IMR-90 (cell line): ENCODE results near the gene SEMA4D. TPM values are rescaled to one million over a fixed set of nuclear protein-coding genes. Genes with fewer than 3 reads are reported as not detected.

Source experiments
- ATAC-seq: fragments of 200-7000 bp; cut with Tn5 transposase; 2 replicates; pipeline ENCODE4 v1.9.1; 2020; ENCODE audit warnings: low read depth, mild to moderate bottlenecking, moderate library complexity
- BruUV-seq: library from RNA; stranded (reverse); fragments of 400-500 nt; replicated peaks from 2 replicates; lab custom pipeline; 2021; lab: Mats Ljungman, UMichigan
- CTCF ChIA-PET: fragments of 300-600 bp; formaldehyde crosslinking; extraction: SDS; loops from one replicate; lab custom pipeline; 2021; ENCODE audit warnings: antibody characterized with exemption; lab: Yijun Ruan, JAX
- POLR2A ChIA-PET: fragments of 300-600 bp; sonication (Branson Sonifier 250); formaldehyde crosslinking; loops from one replicate; lab custom pipeline; 2022; ENCODE audit warnings: antibody characterized with exemption; ENCODE audit not compliant: unreplicated experiment; lab: Charles Lee
- DNase-seq: peaks from one replicate; pipeline ENCODE4 v3.0.0; 2013
- H2AFZ ChIP-seq: replicated peaks from 2 replicates; pipeline ENCODE3; 2013; ENCODE audit warnings: low read length, mild to moderate bottlenecking; ENCODE audit not compliant: poor library complexity
- H2AK5ac ChIP-seq: 2 replicates; pipeline ENCODE4 v1.6.1; 2013; ENCODE audit warnings: low read depth, low read length, inconsistent platforms
- H2AK9ac ChIP-seq: replicated peaks from 2 replicates; pipeline ENCODE3; 2013; ENCODE audit warnings: mild to moderate bottlenecking, low read depth, low read length, moderate library complexity; ENCODE audit not compliant: poor library complexity
- H2BK120ac ChIP-seq: 2 replicates; pipeline ENCODE4 v1.6.1; 2013; ENCODE audit warnings: low read depth, low read length, inconsistent platforms
- H2BK15ac ChIP-seq: 3 replicates; pipeline ENCODE4 v1.6.1; 2013; ENCODE audit warnings: low read depth, low read length, inconsistent platforms
- H2BK20ac ChIP-seq: 2 replicates; pipeline ENCODE4 v1.6.1; 2013; ENCODE audit warnings: low read depth, mild to moderate bottlenecking, inconsistent platforms, low read length, moderate library complexity
- H2BK5ac ChIP-seq: 2 replicates; pipeline ENCODE4 v1.6.1; 2013; ENCODE audit warnings: mild to moderate bottlenecking, low read depth, low read length, inconsistent platforms; ENCODE audit not compliant: poor library complexity, severe bottlenecking
- H3K14ac ChIP-seq: replicated peaks from 2 replicates; pipeline ENCODE4 v1.6.1; 2013; ENCODE audit warnings: low read depth, low read length, inconsistent platforms
- H3K18ac ChIP-seq: 2 replicates; pipeline ENCODE4 v1.6.1; 2013; ENCODE audit warnings: low read depth, low read length, control low read depth
- H3K23ac ChIP-seq: 2 replicates; pipeline ENCODE4 v1.6.1; 2013; ENCODE audit warnings: low read depth, low read length, inconsistent platforms
- H3K27ac ChIP-seq: 2 replicates; pipeline ENCODE4 v1.5.1; 2013; ENCODE audit warnings: mild to moderate bottlenecking, control low read depth, low read length; ENCODE audit not compliant: insufficient read depth
- H3K27me3 ChIP-seq: 2 replicates; pipeline ENCODE4 v1.6.1; 2013; ENCODE audit warnings: low read length; ENCODE audit not compliant: control insufficient read depth, insufficient read depth
- H3K36me3 ChIP-seq: 2 replicates; pipeline ENCODE4 v1.6.1; 2013; ENCODE audit warnings: low read length, mixed read lengths; ENCODE audit not compliant: control insufficient read depth, insufficient read depth
- H3K4ac ChIP-seq: 2 replicates; pipeline ENCODE4 v1.6.1; 2013; ENCODE audit warnings: low read depth, low read length, inconsistent platforms
- H3K4me1 ChIP-seq: 2 replicates; pipeline ENCODE4 v1.6.1; 2013; ENCODE audit warnings: low read length, mixed read lengths; ENCODE audit not compliant: control insufficient read depth, insufficient read depth
- H3K4me2 ChIP-seq: 2 replicates; pipeline ENCODE4 v1.6.1; 2013; ENCODE audit warnings: low read depth, mild to moderate bottlenecking, control low read depth, low read length, moderate library complexity
- H3K4me3 ChIP-seq: 2 replicates; pipeline ENCODE4 v1.5.1; 2013; ENCODE audit warnings: low read depth, mild to moderate bottlenecking, control low read depth, low read length, moderate library complexity; ENCODE audit not compliant: insufficient read depth
- H3K56ac ChIP-seq: 2 replicates; pipeline ENCODE4 v1.6.1; 2013; ENCODE audit warnings: low read length, inconsistent platforms; ENCODE audit not compliant: insufficient read depth; ENCODE audit errors: extremely low read depth
- H3K79me1 ChIP-seq, 2 experiments: 2 replicates each; pipeline ENCODE4 v1.6.1; 2013; ENCODE audit warnings: low read length in 2 of 2, inconsistent platforms in 1 of 2, low read depth in 1 of 2
- H3K9ac ChIP-seq: 2 replicates; pipeline ENCODE4 v1.6.1; 2013; ENCODE audit warnings: low read depth, low read length, control low read depth
- H3K9me1 ChIP-seq: 2 replicates; pipeline ENCODE4 v1.6.1; 2013; ENCODE audit warnings: low read length, inconsistent platforms; ENCODE audit not compliant: insufficient read depth
- H3K9me3 ChIP-seq: 2 replicates; pipeline ENCODE4 v1.6.1; 2013; ENCODE audit warnings: low read length; ENCODE audit not compliant: control insufficient read depth, insufficient read depth
- H4K20me1 ChIP-seq: 2 replicates; pipeline ENCODE4 v1.6.1; 2013; ENCODE audit warnings: low read length, inconsistent platforms; ENCODE audit not compliant: insufficient read depth
- H4K5ac ChIP-seq: 2 replicates; pipeline ENCODE4 v1.6.1; 2013; ENCODE audit warnings: mild to moderate bottlenecking, low read depth, low read length, control low read depth
- H4K8ac ChIP-seq, 2 experiments: 2 replicates each; pipeline ENCODE4 v1.6.1; 2013; ENCODE audit warnings: low read depth in 2 of 2, low read length in 2 of 2, control low read depth in 1 of 2, inconsistent platforms in 1 of 2
- H4K91ac ChIP-seq: 2 replicates; pipeline ENCODE4 v1.6.1; 2013; ENCODE audit warnings: low read depth, low read length, inconsistent platforms; ENCODE audit not compliant: insufficient read depth
- BHLHE40 ChIP-seq: fragments of 150-350 bp; IDR thresholded peaks from 2 replicates; pipeline ENCODE4 v1.6.1; 2016; ENCODE audit warnings: mild to moderate bottlenecking, low read depth, low read length
- CEBPB ChIP-seq: IDR thresholded peaks from 2 replicates; pipeline ENCODE4 v1.6.1; 2012; ENCODE audit warnings: low read depth, low read length, improper control_type of control experiment
- CHD1 ChIP-seq: IDR thresholded peaks from 2 replicates; pipeline ENCODE4 v1.6.1; 2012; ENCODE audit warnings: low read depth, low read length, improper control_type of control experiment
- CTCF ChIP-seq: conservative IDR thresholded peaks from 2 replicates; pipeline ENCODE4 v1.5.1; 2012; ENCODE audit warnings: mild to moderate bottlenecking, low read depth, low read length, improper control_type of control experiment
- ELK1 ChIP-seq: fragments of 150-350 bp; IDR thresholded peaks from 2 replicates; pipeline ENCODE4 v1.6.1; 2016; ENCODE audit warnings: low read depth, mild to moderate bottlenecking, low read length, moderate library complexity, borderline replicate concordance
- FOS ChIP-seq: fragments of 150-350 bp; IDR thresholded peaks from 2 replicates; pipeline ENCODE4 v1.6.1; 2016; ENCODE audit warnings: low read depth, low read length
- MAZ ChIP-seq: IDR thresholded peaks from 2 replicates; pipeline ENCODE4 v1.6.1; 2012; ENCODE audit warnings: low read depth, mild to moderate bottlenecking, low read length, improper control_type of control experiment, moderate library complexity, borderline replicate concordance
- MXI1 ChIP-seq: IDR thresholded peaks from 2 replicates; pipeline ENCODE4 v1.6.1; 2012; ENCODE audit warnings: low read depth, mild to moderate bottlenecking, low read length, moderate library complexity, borderline replicate concordance
- NFE2L2 ChIP-seq: fragments of 150-350 bp; IDR thresholded peaks from 2 replicates; pipeline ENCODE4 v1.6.1; 2016; ENCODE audit warnings: low read depth, mild to moderate bottlenecking, low read length
- POLR2A ChIP-seq: IDR thresholded peaks from 2 replicates; pipeline ENCODE4 v1.6.1; 2012; ENCODE audit warnings: mild to moderate bottlenecking, low read depth, low read length
- RAD21 ChIP-seq: IDR thresholded peaks from 2 replicates; pipeline ENCODE4 v1.6.1; 2012; ENCODE audit warnings: low read length, improper control_type of control experiment
- RCOR1 ChIP-seq: IDR thresholded peaks from 2 replicates; pipeline ENCODE4 v1.6.1; 2012; ENCODE audit warnings: mild to moderate bottlenecking, low read length, improper control_type of control experiment; ENCODE audit not compliant: insufficient replicate concordance
- RFX5 ChIP-seq: IDR thresholded peaks from 2 replicates; pipeline ENCODE4 v1.8.0; 2012; ENCODE audit warnings: low read depth, mild to moderate bottlenecking, low read length, moderate library complexity
- SMC3 ChIP-seq: fragments of 150-350 bp; IDR thresholded peaks from 2 replicates; pipeline ENCODE4 v1.6.1; 2016; ENCODE audit warnings: low read depth, mild to moderate bottlenecking, antibody characterized with exemption, low read length, moderate library complexity
- WGBS, 2 experiments: methylation state at CpG; one replicate each; pipeline versions ENCODE4 v1.1.5 to v1.1.7; 2013; ENCODE audit warnings: missing lambda C conversion rate in 2 of 2; ENCODE audit not compliant: insufficient read length in 1 of 2; ENCODE audit errors: extremely low coverage in 2 of 2; 5-methylcytosine and 5-hydroxymethylcytosine counted together
- dilution Hi-C: fragments of 300-500 bp; cut with HindIII; formaldehyde crosslinking; loops from one replicate; pipeline ENCODE4 v1.14.3; 2018; ENCODE audit warnings: low sequenced_read_pairs; ENCODE audit not compliant: unreplicated experiment
- in situ Hi-C: fragments of 300-500 bp; cut with MboI; formaldehyde crosslinking; loops from 3 replicates; pipeline ENCODE4 v1.14.3; 2019; ENCODE audit warnings: low sequenced_read_pairs, inconsistent platforms, mixed read lengths
- intact Hi-C: fragments of 100-400 bp; cut with micrococcal nuclease; formaldehyde crosslinking; loops from 2 replicates; pipeline ENCODE4 v1.10.0; 2022
- polyA plus RNA-seq, 3 experiments: library from polyadenylated mRNA; depleted of rRNA; stranded (reverse); fragments of >200 nt; gene quantifications; 2 replicates each; pipeline ENCODE4 v1.2.3, GENCODE V29; 2012; ENCODE audit warnings: low replicate concordance in 1 of 3
- total RNA-seq: library from RNA; depleted of rRNA; stranded (reverse); fragments of >200 nt; gene quantifications from 2 replicates; pipeline ENCODE4 v1.2.3, GENCODE V29; 2012
- TF ChIP-seq, protein P1 (sequence below): fragments of 150-350 bp; IDR thresholded peaks from 2 replicates; pipeline ENCODE4 v1.6.1; 2017; ENCODE audit warnings: mild to moderate bottlenecking, antibody characterized with exemption, low read length, low read depth

Gene SEMA4D
- total and polyA plus RNA-seq, 2 of the 4 experiments (the other 2 are of a cell fraction): 0.90 to 1.5 TPM

- Histone ChIP-seq H3K36me3 (no peaks in the 10 kb centered on the region), H3K4me2 (no peak overlapping the region), H3K56ac (no peak overlapping the region), H3K14ac (no peak overlapping the region), H3K18ac (no peak overlapping the region), H3K79me1 (0 out of 4 replicates have a peak, but pooled peaks cover 0 to 2% of the 10 kb centered on the region in 2 experiments), H4K91ac (no peak overlapping the region), H3K27ac (no peak overlapping the region), H2BK15ac (no peak overlapping the region), H3K23ac (no peak overlapping the region), H2AFZ (no peak overlapping the region), H3K27me3 (no peaks in the 10 kb centered on the region), H4K5ac (no peak overlapping the region), H2AK5ac (no peak overlapping the region), H3K9ac (no peak overlapping the region), H3K4ac (no peak overlapping the region), H3K4me1 (peaks cover 11% of the 10 kb centered on the region), H2BK120ac (no peak overlapping the region), H2BK5ac (no peak overlapping the region), H2AK9ac (no peak overlapping the region), H3K9me1 (no peaks in the 10 kb centered on the region; the same call in 1 of the 2 replicates), H4K20me1 (peaks cover 2% of the 10 kb centered on the region; the same call in 1 of the 2 replicates), H4K8ac (no peak overlapping the region), H2BK20ac (no peak overlapping the region), H3K4me3 (no peak overlapping the region), H3K9me3 (no peaks in the 10 kb centered on the region)
- ChIA-PET POLR2A (no interaction called here), CTCF (no interaction called here)
- WGBS, 2 experiments: 87% methylated on average over 3 of the region's 10 CpGs; no CpG with 5 or more reads in 1 of the 2 experiments
- TF ChIP-seq RAD21: no peak
- TF ChIP-seq SMC3: no peak
- TF ChIP-seq CHD1: no peak
- no peak for TF ChIP-seq BHLHE40
- TF ChIP-seq CTCF: no peak
- no peak for TF ChIP-seq RFX5
- TF ChIP-seq, protein P1, sequence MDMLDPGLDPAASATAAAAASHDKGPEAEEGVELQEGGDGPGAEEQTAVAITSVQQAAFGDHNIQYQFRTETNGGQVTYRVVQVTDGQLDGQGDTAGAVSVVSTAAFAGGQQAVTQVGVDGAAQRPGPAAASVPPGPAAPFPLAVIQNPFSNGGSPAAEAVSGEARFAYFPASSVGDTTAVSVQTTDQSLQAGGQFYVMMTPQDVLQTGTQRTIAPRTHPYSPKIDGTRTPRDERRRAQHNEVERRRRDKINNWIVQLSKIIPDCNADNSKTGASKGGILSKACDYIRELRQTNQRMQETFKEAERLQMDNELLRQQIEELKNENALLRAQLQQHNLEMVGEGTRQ: no peak
- TF ChIP-seq CEBPB: no peak
- no peak for TF ChIP-seq MAZ
- TF ChIP-seq ELK1: no peak
- no peak for TF ChIP-seq MXI1
- no peak for TF ChIP-seq RCOR1
- no peak for TF ChIP-seq POLR2A
- no peak for TF ChIP-seq FOS
- no peak for TF ChIP-seq NFE2L2
- DNase-seq (no peak), ATAC-seq (no peak)
- dilution Hi-C loops: no loop called here
- intact Hi-C loops: no loop called here
- no TSS peak for BruUV-seq
- in situ Hi-C loops: no loop called here
Observed at GRCh38 chr9:89465726-89466308, 32.1 kb downstream of the SEMA4D start.
